Glomerular endothelial cell (primary cell): ENCODE data around the gene PLCL1. TPM values are rescaled to one million over a fixed set of nuclear protein-coding genes. Genes with fewer than 3 reads are reported as not detected.

ENCODE experiments used
- DNase-seq: peaks from one replicate; pipeline ENCODE4 v3.0.0-alpha.2; 2011; ENCODE audit warnings: low read depth, low spot score; ENCODE audit errors: extremely low read depth
- total RNA-seq: library from RNA; depleted of rRNA; stranded (reverse); fragments of >200 nt; gene quantifications from 2 replicates; pipeline ENCODE4 v1.2.3, GENCODE V29; 2015

Gene PLCL1
- total RNA-seq, 1 donor from 2014 or later, result 5.3 TPM

DNA sequence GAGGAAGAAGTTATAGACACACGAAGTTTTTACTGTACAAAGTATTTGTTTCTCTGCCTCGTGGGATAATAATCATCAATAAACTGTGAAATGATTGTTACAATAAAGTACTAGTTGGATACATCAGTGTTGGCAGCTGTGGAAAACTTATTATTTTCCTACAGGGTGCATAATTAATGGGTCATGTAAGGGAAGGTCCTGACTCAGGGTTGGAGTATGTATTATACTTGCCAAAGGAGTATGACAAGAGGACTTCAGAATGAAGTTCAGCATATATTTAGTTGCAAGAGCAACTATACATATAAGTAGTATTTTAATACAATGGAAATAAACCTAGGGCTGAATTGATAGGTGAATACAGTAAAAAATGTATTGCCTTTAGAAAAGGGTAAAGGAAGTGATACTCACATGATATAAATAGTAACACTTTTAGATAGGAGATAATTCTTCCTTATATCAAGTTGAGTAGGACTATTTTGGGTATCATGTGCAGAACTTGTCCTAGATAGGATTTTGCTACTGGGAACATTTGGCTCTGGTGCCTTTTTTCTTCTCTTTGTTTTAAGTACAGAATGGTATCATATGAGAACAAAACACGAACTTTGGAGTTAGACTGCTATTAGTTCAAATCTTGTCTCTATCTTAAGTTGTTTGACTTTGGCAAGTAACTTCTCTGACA, 79.1 kb downstream of the PLCL1 start:
- no peak for DNase-seq

DNA sequence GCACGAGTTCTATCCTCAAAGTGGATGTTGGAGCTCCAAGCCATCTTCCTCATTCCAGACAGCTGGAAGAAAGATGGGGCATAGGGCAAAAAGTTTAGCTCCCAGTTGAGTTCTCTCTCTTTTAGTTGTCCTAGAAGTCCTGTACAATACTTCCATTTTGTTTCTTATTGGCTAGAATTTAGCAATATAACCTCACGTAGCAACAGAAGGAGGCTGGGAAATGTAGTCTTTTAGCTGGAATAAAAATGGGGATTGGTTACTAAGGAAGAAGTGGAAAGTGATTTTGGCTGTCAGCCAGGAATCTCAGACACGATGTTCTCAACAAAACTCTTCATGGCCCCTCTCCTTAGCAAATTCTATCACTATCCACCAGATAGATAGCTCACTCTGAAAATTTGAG, 79.9 kb downstream of the PLCL1 start:
- no peak for DNase-seq

DNA sequence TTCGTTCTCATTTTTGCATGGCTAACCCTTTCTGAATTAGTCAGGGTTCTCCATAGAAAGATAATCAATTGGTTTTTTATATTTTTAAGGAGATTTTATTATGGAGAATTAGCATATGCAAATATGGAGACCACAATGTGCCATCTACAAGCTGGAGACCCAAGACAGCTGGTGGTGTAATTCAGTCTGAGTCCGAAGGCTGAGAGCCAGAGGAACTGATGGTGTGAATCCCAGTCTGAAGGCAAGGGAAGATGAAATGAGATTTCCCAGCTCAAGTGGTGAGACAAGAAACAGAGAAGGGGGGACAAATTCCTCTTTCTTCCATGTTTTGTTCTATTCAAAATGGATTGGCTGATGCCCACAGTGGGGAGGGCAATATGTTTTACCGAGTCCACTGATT, 80.7 kb downstream of the PLCL1 start:
- DNase-seq, result no peak

DNA sequence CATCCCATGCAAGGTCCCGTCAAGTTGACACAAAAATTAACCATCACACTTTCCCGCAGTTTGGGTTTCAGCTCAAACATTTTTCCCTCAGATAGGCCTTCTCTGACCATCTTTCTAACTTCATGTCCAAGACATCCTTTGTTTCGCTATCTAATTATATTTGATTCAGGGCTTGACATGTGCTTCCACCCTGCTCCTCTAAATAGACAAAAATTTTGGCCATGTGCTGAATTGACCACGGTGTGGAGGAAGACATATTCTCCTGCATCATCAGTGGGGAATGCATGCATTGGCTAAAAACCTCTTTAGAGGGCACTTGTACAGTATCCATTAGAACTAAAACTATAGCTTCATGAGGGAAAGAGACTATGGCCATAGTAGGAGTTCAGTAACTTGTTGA, 81.2 kb downstream of the PLCL1 start:
- no peak for DNase-seq

DNA sequence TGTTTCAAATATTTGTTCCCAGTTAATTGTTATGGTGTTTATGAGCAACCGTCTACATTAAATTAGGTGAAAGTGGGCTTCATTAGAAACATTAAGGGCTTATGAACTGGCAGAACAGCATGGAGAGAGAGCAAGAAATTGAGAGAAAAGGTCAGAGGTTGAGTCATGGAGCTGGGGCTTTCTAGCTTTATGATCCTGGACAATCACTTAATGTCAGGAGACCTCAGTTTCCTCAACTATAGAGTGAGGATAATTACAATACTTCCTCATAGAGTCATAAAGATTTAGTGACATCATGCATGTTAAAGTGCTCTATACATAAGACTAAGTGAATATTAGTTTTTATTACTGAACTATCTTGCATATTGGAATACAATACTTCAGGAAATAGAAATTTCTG, 83.9 kb downstream of the PLCL1 start:
- DNase-seq, result no peak

DNA sequence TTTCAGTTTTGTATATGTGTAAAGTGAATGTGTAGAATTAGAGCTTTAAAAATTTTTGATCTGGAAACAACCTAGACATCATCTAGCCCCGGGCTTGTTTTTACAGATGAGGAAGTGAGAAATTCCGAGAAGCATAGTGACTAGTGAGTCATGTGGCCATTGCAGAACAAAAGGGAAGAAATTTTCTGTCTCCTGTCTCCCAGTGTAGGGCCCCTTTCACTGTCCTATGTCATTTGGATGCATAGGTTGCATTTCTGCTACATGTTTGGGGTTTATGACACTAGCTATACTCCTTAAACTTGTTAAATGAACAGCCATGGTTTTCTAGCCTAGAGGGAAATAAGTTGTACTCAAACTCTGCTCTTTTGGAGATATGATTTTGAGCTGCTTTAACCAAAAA, 84.6 kb downstream of the PLCL1 start:
- DNase-seq, result peak; percentile 55

DNA sequence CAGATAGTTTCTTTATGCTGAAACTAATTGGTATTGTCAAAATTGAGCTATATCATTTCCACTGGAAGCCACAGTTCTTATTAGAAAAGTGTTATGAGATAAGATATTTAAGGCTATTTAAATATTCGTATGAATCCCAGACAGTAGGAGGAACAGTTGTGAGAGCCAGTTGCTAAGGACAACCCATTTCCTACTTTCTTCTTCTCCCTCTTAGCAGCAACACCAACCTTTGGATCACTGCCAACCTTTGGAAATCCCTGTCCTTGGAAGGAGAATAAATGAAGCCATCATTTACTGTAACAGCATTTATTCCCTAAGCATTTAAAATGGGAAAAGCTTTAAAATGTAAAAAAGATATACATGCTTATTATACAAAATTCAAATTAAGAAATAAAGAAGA, 85.8 kb downstream of the PLCL1 start:
- peak; percentile 44 for DNase-seq

DNA sequence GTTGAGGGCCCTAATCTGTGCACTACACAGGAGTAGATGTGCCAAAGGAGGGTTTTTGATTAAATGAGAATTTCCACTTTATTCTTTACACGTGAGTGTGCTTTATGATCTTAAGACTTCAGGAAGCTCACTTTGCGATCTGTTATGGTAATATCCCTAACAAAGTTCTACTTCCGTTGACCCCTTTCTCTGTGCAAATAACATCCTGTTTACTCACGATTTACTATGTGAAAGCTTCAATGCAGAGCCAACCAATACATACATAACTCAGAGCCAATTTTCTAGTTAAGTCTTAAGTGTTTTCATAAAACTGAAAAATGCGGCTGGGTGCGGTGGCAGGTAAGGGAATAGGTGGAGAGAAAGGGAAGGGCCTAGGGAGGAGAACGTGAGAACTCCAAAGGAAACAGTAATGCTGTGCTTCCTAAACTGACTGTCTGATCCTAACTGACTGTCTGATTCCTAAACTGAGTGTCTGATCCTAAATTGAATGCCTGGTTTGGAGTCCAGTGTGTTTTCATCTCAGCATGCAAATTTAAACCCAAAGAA, 87.6 kb downstream of the PLCL1 start:
- no peak for DNase-seq

DNA sequence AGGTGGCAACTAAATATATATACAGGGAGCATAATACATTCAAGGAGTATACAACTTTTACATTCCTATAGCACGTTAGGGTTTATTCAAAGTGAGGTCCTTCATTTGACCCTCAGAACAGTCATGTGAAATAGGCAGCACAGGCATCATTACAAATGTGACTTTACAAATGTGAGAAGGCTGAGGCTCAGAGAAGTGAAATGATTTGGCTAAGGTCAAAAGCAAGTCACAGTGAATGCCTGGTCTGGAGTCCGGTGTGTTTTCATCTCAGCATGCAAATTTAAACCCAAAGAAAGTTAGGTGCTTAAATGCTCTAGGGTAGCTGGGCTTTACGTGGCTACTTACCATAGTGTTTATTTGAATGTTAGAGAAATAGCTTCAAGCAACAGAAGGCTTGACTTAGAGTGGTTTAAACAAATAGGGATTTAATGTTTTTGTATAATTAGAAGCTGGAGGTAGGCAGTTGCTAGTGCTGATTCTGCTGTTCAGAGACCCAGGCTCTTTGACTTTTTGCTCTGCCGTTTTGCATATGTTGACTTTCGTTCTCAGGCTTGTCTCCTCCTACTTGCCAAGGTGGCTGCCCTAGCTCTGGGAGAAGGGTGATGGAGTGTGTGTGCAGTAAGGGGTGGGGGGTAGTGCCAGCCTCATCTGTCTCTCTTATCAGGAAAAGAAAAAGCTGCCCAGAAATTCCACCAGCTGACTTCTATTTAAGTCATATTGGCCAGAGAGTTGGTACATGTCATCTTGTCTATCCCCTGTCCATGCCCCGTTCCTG, 89.2 kb downstream of the PLCL1 start:
- DNase-seq, result no peak

DNA sequence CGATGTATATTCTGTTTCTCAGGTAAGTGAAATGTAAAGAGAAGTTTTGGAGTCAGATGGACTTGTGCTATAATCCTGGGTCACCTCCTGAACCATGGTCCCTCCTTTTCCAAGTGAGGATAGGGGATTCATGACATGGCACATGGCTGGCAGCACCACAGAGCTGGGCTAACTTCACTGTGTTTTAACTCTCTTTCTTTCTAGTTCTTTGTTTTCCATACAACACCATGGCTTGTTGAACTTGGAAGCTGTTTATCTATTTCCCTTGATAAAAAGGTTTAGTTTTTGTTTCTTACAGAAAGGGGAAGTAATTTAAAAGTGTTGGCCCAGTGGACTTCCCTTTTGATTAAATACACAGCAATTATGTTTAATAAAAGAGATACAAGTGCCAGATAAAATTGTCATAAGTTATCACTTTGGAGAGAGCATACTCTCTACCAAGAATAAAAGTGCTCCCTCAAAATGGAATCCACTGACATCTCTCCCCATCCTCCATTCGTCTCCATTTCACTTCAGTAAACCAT, 90.4 kb downstream of the PLCL1 start:
- DNase-seq, result no peak

DNA sequence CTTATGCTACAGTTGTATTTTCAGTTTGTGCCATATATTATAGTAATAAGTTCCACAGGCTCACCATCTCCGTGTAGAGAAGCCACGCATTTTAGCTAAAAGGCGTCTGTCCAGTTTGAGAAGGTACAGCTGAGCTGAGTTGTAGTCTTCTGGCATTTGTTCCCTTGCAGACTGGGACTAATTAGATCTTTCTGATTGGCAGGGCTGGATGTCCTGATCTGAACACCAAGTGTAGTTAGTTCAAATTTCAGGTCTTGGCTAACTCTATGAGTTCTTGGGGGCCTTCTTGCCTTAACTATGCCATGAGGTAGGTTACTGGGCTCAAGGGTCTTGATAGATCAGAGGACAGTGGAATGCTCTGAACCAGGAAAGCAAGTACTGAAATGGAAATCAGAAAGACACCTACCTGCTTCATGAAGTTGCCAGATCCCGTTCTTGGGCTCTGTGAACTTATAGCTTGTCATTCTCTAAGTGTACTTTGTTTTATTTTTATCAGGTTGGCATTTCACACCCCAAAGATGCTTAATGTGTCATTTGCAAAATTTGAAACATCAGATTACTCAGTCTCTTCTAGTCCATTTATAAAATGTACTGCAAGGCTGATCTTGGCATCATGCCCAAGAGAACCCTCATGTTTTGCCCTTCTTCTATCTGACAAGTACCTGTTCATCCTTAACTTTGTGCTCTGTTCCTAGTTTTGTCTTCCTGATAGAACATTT, 93.7 kb downstream of the PLCL1 start:
- no peak for DNase-seq

DNA sequence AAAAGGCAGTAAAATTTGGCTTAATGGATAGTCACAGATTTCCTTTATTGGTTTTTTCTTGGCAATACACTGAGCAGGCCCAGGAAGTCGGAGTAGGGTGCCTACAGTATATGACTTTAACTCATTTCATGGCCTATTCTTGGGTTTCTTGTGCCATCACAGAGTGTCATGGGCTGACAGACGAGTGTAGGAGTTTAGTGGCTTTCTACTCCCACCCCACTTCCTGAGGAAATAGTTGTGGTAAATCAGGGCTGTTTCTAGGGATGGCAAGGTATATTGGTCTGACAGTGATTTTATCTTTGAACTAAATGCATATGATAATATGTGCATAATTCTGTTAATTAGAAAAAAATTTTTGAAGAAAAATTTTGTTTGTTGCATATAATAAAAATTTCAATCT, 100.1 kb downstream of the PLCL1 start:
- DNase-seq, result no peak

DNA sequence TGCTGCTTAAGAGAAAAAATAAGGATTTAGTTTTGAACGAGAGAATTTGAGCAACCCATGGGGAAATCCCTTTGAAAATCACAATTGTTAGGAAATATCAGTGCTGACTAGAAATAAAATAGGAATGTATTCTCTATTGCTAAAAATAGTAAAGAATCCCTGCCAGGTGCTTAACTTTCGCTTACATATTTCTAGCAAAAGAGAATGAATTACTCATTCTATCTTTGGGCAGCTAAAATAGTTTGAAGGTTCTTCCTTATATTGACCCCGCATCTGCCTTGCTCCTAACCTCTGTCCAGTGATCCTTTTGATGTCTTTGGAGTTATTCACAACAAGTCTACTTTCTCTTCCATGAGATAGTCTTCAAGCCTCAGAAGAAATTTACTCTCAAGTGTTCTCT, 103.8 kb downstream of the PLCL1 start:
- DNase-seq, result no peak

DNA sequence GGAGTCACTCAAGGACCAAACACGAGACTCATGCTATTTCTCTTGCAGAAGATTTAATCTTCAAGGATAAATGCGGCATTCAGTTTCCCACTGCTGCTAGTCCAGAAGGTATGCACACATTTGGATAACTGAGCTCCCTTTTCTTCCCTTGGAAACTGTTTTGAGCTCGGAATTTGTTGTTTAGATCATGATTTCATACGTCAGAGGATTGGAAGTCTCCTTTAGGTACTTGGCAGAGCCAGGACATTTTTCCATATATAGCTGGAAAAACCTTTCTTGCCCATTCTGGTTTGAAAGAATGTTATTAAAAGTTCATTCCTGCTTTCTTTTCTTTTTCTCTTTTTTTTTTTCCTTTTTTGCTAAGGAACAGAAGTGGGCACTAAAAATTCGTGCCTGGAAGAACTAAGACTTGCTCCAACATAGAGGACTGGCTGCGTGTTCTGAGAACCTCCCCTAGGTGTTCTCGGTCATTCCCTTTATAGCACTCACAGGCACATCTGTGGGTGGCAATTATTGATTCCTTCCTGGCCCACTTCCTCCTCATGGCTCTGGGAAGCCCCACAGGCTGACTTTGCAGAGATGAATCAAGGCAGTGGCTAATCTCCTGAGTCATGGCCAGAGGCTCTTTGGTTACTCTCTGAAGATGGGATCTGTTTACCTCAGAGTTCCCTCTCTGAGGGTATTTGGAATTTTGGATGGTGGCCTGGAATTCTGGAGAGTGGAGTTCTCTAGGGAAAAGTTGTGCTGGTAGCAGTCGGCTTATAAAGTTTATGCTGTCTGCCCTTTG, 104.8 kb downstream of the PLCL1 start:
- no peak for DNase-seq

DNA sequence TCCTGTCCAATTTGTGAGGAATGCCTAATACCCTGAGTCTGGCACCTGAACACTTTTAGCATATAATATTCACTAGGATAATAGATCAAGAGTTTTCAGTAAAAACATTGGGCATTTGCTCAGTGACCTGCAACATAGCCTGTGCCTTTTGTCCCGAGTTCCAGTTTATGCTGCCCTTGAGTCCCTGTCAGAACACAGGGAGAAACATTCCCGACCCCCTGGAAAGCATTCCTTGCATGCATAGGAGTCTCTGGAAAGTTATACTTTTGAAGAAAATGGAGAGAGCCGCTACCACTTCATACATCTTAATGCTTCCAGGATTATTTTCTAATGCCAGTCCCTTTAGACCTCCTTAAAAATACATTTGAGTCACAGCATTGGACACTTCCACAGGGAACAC, 107.3 kb downstream of the PLCL1 start:
- DNase-seq, result no peak

DNA sequence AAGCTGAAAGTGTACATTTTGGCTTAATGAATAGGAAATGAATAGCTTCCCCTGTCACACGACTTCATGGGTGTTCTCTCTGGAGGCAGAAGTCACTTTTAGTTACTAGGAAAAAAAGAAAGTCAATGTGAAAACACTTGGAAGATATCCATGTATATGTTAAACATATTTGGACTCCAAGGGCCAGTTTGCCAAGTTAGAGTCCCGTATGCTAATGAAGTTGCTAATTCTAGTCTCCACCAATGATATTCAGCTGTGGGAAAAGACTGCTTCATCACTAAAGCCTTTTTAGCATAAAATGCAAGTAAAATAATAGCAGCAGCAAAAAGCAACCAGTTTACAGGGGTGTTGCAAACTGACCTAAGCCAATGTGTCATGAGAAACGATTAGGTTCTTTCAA, 108.7 kb downstream of the PLCL1 start:
- no peak for DNase-seq

DNA sequence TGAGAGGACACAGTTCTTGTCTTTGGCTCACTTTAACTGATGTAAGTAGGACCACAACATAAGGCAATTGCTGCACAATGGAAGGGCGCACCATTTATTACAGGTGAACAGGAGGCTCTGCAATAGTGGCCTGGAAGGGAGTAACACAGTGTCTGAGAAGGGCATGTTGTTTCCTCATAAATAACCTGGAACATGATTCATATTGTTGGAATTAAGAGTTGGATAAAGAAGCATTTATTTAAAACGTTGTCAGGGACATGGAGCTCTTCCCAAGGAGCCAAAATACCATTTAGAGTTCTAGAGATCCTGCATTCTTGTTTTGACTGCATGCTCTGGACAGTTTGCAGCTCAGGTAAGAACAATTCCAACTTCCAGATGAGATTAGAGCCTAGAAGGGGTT, 110.4 kb downstream of the PLCL1 start:
- DNase-seq, result no peak

DNA sequence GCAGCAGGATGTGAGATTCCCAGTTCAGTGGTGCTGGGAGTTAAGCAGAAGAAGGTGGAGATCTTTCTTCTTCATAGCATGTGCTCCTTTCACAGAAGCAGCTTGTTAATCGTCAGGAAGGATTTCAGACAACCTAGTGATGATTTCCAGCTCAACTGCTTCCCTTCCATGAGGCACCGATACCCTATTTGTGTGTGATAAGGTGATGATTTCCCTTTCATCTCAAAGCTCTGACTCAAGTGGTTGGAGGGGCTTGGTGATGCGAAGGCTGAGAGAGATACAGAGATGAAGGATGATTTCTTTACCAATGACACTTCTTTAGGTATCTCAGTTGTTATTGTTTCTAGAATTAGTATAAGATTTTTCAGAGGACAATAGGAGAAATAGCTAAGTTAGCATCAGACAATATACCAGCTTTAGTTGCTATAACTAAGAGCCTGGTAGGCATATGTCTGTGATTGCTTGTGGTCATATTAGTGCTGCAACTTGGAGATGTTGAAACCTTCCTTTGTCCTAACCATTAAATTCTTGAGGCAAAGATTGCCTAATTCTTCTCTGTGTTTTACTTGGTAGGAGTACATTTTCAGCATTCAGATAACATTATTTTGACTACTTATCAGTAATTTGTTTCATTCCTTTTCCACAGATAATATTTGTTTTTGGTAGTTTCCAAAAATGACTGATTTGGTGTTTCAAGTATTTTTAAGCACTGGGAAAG, 111.3 kb downstream of the PLCL1 start:
- DNase-seq, result no peak

DNA sequence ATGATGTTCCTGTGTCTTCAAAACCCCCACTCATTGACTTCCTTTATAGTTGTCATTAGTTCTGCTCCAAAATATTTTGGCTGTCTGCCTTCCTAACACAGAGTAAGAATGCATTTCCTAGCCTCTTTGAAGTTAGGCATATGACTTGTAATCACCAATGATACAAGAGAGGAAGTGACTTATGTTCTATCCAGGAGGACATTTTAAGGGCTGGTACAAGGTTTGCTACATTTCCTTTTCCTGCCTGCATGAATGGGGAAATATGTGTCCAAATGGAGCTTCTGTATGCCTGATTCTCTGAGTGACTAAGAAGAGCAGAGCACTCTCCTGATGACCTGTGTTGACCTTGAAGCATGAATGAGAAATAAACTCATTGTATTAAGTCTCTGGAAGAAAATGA, 115.1 kb downstream of the PLCL1 start:
- peak; percentile 48 for DNase-seq

DNA sequence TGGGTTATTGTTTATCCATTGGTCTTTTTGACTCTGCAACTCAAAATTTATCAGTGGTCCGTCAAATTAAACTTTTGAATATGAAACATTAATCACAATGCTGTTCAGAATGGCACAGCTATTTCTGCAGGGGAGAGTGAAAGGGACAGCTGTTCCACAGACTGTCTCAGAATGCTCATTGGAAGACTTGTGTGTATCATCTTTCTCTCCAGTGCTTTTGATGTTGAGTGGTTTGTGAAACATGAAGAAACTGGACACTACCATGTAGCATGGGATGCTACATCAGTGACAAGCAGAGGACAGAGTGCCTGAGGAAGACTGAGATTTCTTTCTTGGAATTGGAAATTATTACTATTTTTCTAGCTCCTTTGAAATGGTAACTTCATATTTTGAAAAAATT, 115.7 kb downstream of the PLCL1 start:
- DNase-seq, result no peak
